Peyer's patch (tissue), 4 donors: ENCODE results near the gene SAMM50. TPM values are rescaled to one million over a fixed set of nuclear protein-coding genes. Genes with fewer than 3 reads are reported as not detected.

Source experiments
- DNase-seq, 3 donors: peaks; one replicate each; pipeline ENCODE4 v3.0.0-alpha.2; 2017 to 2019
- H3K27ac ChIP-seq, 4 donors: fragments of 200-600 bp; sonication (generic); one replicate each; pipeline ENCODE4 v1.5.1; 2016 to 2019
- H3K27me3 ChIP-seq, 2 donors: fragments of 200-600 bp; sonication (generic); one replicate each; pipeline ENCODE4 v1.5.1; 2019
- H3K36me3 ChIP-seq, 3 donors: fragments of 200-600 bp; sonication (generic); one replicate each; pipeline ENCODE4 v1.5.1; 2016 to 2019
- H3K4me1 ChIP-seq, 4 donors: fragments of 200-600 bp; sonication (generic); one replicate each; pipeline ENCODE4 v1.5.1; 2016 to 2019
- H3K4me3 ChIP-seq, 4 donors: fragments of 200-600 bp; sonication (generic); 1 replicate in 3 of 4; 2 replicates in 1 of 4; pipeline ENCODE4 v1.5.1; 2016 to 2019; ENCODE audit warnings: mild to moderate bottlenecking in 1 of 4
- H3K9me3 ChIP-seq, 4 donors: fragments of 200-600 bp; sonication (generic); one replicate each; pipeline ENCODE4 v1.5.1; 2016 to 2019; ENCODE audit warnings: mild to moderate bottlenecking in 1 of 4
- POLR2A ChIP-seq, 2 donors: fragments of 450-650 bp; IDR thresholded peaks; one replicate each; pipeline ENCODE4 v1.5.1; 2017; ENCODE audit warnings: antibody characterized with exemption in 2 of 2, mild to moderate bottlenecking in 2 of 2, moderate library complexity in 2 of 2
- total RNA-seq, 4 donors: library from RNA; depleted of rRNA; stranded (reverse); fragments of >200 nt; gene quantifications; one replicate each; pipeline ENCODE4 v1.1.0, GENCODE V29; 2016
- TF ChIP-seq, protein P1 (sequence below), 6 experiments: fragments of 450-650 bp in 4 of 6; fragments of 200-600 bp in 2 of 6; sonication (generic) in 1 of 6; IDR thresholded peaks; one replicate each; pipeline ENCODE4 v1.5.1; 2017 to 2019; ENCODE audit warnings: antibody characterized with exemption in 6 of 6, mild to moderate bottlenecking in 3 of 6, moderate library complexity in 1 of 6

Gene SAMM50
- total RNA-seq, 4 donors from 2014 or later = 26.4 to 39.8 (median 34.1) TPM

GRCh38 chr22:44030702-44031082 lies 75.5 kb downstream of the SAMM50 start:
- peak overlapping the region in 2 of 4 donors; percentile 14 to 45 for H3K27ac ChIP-seq
- H3K4me1 ChIP-seq = peaks cover 0 to 9% (median 3%) of the 10 kb centered on the region in 4 donors
- H3K9me3 ChIP-seq = no peaks in the 10 kb centered on the region
- TF ChIP-seq POLR2A (IDR thresholded peaks at IDR 0.05) = no peak
- TF ChIP-seq, protein P1, sequence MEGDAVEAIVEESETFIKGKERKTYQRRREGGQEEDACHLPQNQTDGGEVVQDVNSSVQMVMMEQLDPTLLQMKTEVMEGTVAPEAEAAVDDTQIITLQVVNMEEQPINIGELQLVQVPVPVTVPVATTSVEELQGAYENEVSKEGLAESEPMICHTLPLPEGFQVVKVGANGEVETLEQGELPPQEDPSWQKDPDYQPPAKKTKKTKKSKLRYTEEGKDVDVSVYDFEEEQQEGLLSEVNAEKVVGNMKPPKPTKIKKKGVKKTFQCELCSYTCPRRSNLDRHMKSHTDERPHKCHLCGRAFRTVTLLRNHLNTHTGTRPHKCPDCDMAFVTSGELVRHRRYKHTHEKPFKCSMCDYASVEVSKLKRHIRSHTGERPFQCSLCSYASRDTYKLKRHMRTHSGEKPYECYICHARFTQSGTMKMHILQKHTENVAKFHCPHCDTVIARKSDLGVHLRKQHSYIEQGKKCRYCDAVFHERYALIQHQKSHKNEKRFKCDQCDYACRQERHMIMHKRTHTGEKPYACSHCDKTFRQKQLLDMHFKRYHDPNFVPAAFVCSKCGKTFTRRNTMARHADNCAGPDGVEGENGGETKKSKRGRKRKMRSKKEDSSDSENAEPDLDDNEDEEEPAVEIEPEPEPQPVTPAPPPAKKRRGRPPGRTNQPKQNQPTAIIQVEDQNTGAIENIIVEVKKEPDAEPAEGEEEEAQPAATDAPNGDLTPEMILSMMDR (IDR thresholded peaks at IDR 0.05) = no peak
- no peak for DNase-seq
- H3K36me3 ChIP-seq = no peaks in the 10 kb centered on the region
- no peak overlapping the region for H3K4me3 ChIP-seq
- H3K27me3 ChIP-seq = no peaks in the 10 kb centered on the region

- peaks cover 0 to 6% (median 3%) of the 10 kb centered on the region in 4 donors for H3K4me1 ChIP-seq
- no peak for DNase-seq
- H3K27me3 ChIP-seq = no peaks in the 10 kb centered on the region
- no peaks in the 10 kb centered on the region for H3K36me3 ChIP-seq
- no peaks in the 10 kb centered on the region for H3K9me3 ChIP-seq
- no peak overlapping the region for H3K4me3 ChIP-seq
- TF ChIP-seq, protein P1 (IDR thresholded peaks at IDR 0.05) = no peak
- H3K27ac ChIP-seq = peak overlapping the region in 2 of 4 donors; percentile 14 to 45
Measured at GRCh38 chr22:44031158-44031952, 76.1 kb downstream of the SAMM50 start.

DNA sequence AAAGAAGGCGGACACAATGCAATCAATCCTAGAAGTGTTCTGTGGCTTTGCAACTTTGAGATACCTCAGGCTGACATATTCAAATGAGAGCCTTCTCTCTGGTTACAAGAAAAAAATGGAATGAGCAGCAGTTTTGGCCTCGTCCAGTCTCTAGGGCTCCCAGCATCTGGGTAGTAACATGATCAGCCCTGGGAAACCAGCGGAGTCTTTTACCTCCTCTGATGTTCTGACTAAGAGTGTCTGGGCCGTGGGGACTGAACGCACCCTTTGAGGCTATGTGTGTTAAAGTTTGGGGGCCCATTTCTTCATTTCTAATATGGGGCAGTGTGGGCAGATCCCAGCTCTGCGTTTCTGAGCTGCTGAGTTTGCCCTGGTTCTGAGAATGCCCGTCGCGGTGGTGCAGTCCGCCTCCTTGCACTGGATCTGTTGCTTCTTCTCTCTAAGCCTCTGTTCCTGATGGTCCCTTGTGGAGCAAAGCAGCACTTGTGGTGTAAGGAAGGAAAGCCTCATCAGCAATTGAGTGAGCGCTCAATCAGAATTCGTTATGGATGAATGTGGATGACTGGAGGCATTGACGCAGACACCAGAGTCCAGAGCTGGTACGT lies 77.0 kb downstream of the SAMM50 start:
- no peak for TF ChIP-seq POLR2A (IDR thresholded peaks at IDR 0.05)
- TF ChIP-seq, protein P1 (IDR thresholded peaks at IDR 0.05) = no peak
- Histone ChIP-seq H3K27me3 (no peaks in the 10 kb centered on the region), H3K4me3 (no peak overlapping the region), H3K27ac (peak overlapping the region in 1 of 4 donors; percentile 26), H3K9me3 (no peaks in the 10 kb centered on the region), H3K36me3 (no peaks in the 10 kb centered on the region), H3K4me1 (peaks cover 0 to 4% (median 2%) of the 10 kb centered on the region in 4 donors)
- DNase-seq = no peak

- TF ChIP-seq POLR2A (IDR thresholded peaks at IDR 0.05) = no peak
- TF ChIP-seq, protein P1 (IDR thresholded peaks at IDR 0.05) = no peak
- H3K4me3 ChIP-seq = no peak overlapping the region
- H3K27ac ChIP-seq = no peak overlapping the region
- H3K36me3 ChIP-seq = no peaks in the 10 kb centered on the region
- no peaks in the 10 kb centered on the region for H3K9me3 ChIP-seq
- peaks cover 0 to 6% (median 0%) of the 10 kb centered on the region in 4 donors for H3K4me1 ChIP-seq
- DNase-seq = no peak
- H3K27me3 ChIP-seq = no peaks in the 10 kb centered on the region
Measured at GRCh38 chr22:44033287-44033686, 78.0 kb downstream of the SAMM50 start.

GRCh38 chr22:44033694-44034093 lies 78.5 kb downstream of the SAMM50 start:
- Histone ChIP-seq H3K27me3 (no peaks in the 10 kb centered on the region), H3K4me1 (peaks cover 0 to 6% (median 0%) of the 10 kb centered on the region in 4 donors), H3K27ac (no peak overlapping the region), H3K36me3 (no peaks in the 10 kb centered on the region), H3K9me3 (no peaks in the 10 kb centered on the region), H3K4me3 (no peak overlapping the region)
- no peak for DNase-seq
- TF ChIP-seq, protein P1 (IDR thresholded peaks at IDR 0.05) = no peak
- TF ChIP-seq POLR2A (IDR thresholded peaks at IDR 0.05) = no peak
